ENCODE results near the gene HMCN2. TPM values are rescaled to one million over a fixed set of nuclear protein-coding genes. Genes with fewer than 3 reads are reported as not detected.
"Not testable (repeated sequence)": the region's sequence is repeated elsewhere in the genome, so short reads cannot be mapped to it uniquely, and the experiment has no call there.

The HMCN2 gene
- polyA plus RNA-seq, 1 experiment, result under 0.01 TPM

- Histone ChIP-seq H3K9me3 (ENCODE audit: control insufficient read depth, insufficient read depth, low read length) (peaks cover 16% of the 10 kb centered on the region), H3K27me3 (ENCODE audit: control insufficient read depth, insufficient read depth, low read length) (peaks cover 19% of the 10 kb centered on the region), H3K27ac (ENCODE audit: low read depth, low read length) (no peak overlapping the region), H3K4me3 (ENCODE audit: low read depth, low read length) (no peak overlapping the region)
- DNase-seq (ENCODE audit: low read depth, low spot score), result no peak
- POLR2A ChIA-PET, result no interaction called here
- TF ChIP-seq, protein P1, sequence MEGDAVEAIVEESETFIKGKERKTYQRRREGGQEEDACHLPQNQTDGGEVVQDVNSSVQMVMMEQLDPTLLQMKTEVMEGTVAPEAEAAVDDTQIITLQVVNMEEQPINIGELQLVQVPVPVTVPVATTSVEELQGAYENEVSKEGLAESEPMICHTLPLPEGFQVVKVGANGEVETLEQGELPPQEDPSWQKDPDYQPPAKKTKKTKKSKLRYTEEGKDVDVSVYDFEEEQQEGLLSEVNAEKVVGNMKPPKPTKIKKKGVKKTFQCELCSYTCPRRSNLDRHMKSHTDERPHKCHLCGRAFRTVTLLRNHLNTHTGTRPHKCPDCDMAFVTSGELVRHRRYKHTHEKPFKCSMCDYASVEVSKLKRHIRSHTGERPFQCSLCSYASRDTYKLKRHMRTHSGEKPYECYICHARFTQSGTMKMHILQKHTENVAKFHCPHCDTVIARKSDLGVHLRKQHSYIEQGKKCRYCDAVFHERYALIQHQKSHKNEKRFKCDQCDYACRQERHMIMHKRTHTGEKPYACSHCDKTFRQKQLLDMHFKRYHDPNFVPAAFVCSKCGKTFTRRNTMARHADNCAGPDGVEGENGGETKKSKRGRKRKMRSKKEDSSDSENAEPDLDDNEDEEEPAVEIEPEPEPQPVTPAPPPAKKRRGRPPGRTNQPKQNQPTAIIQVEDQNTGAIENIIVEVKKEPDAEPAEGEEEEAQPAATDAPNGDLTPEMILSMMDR (IDR thresholded peaks at IDR 0.05; ENCODE audit: low read depth, low read length), result no peak
- CTCF ChIA-PET, result no interaction called here
Measured at GRCh38 chr9:130431536-130432303, 166.2 kb downstream of the HMCN2 start.

DNA sequence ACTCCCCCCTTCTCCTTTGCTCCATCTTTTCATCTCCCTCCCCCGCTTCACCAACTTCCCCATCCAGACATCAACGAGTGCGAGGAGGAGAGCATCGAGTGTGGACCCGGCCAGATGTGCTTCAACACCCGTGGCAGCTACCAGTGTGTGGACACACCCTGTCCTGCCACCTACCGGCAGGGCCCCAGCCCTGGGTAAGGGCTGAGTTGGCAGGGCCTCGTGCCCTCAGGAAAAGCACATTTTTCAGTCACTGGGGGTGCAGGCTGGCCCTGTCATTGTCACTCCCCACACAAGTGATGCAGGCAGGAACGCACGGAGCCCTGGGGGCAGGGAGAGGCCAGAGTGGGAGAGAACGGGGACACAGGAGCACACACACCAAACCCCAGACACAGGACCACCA lies 166.8 kb downstream of the HMCN2 start:
- ChIA-PET CTCF (no interaction called here), POLR2A (no interaction called here)
- TF ChIP-seq, protein P1 (IDR thresholded peaks at IDR 0.05; ENCODE audit: low read depth, low read length), result no peak
- H3K9me3 ChIP-seq (ENCODE audit: control insufficient read depth, insufficient read depth, low read length), result peaks cover 16% of the 10 kb centered on the region
- no peak overlapping the region for H3K27ac ChIP-seq (ENCODE audit: low read depth, low read length)
- H3K27me3 ChIP-seq (ENCODE audit: control insufficient read depth, insufficient read depth, low read length), result peaks cover 19% of the 10 kb centered on the region
- no peak overlapping the region for H3K4me3 ChIP-seq (ENCODE audit: low read depth, low read length)
- no peak for DNase-seq (ENCODE audit: low read depth, low spot score)

- no peak for DNase-seq (ENCODE audit: low read depth, low spot score)
- TF ChIP-seq, protein P1 (IDR thresholded peaks at IDR 0.05; ENCODE audit: low read depth, low read length), result no peak
- CTCF ChIA-PET, result interaction anchor here (1.2 kb wide), 1 partner anchor 10 kb away, joined by 4 read pairs; no protein-coding TSS in a partner anchor
- peaks cover 19% of the 10 kb centered on the region for H3K27me3 ChIP-seq (ENCODE audit: control insufficient read depth, insufficient read depth, low read length)
- no peak overlapping the region for H3K27ac ChIP-seq (ENCODE audit: low read depth, low read length)
- POLR2A ChIA-PET, result no interaction called here
- peaks cover 16% of the 10 kb centered on the region for H3K9me3 ChIP-seq (ENCODE audit: control insufficient read depth, insufficient read depth, low read length)
- H3K4me3 ChIP-seq (ENCODE audit: low read depth, low read length), result 0 out of 2 replicates have a peak overlapping the region, but pooled peaks have one; percentile 18
Measured at GRCh38 chr9:130432796-130433167, 167.2 kb downstream of the HMCN2 start.

DNA sequence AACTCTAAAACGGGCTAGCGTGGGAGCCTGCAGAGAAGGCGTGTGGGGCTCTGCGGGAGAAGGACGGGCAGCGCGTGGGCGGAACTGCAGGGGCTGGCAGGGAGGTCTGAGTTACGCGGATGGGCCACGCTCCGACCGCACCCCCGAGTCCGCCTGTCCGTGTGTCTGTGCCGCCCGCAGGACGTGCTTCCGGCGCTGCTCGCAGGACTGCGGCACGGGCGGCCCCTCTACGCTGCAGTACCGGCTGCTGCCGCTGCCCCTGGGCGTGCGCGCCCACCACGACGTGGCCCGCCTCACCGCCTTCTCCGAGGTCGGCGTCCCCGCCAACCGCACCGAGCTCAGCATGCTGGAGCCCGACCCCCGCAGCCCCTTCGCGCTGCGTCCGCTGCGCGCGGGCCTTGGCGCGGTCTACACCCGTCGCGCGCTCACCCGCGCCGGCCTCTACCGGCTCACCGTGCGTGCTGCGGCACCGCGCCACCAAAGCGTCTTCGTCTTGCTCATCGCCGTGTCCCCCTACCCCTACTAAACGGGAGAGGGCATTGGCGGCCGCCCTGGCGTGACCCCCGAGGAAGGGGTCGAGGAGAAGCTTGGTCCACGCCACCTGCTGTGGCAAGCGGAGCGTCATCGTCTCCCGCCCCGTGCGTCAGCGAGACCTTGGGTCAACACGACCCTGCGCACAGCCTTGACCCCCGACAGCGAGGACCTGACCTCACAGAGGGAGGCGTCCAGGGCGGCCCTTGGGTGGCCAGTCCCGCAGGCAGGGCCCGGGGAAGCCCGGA lies 167.8 kb downstream of the HMCN2 start:
- Histone ChIP-seq H3K9me3 (ENCODE audit: control insufficient read depth, insufficient read depth, low read length) (peaks cover 16% of the 10 kb centered on the region), H3K27ac (ENCODE audit: low read depth, low read length) (no peak overlapping the region), H3K4me3 (ENCODE audit: low read depth, low read length) (peak overlapping the region; percentile 43), H3K27me3 (ENCODE audit: control insufficient read depth, insufficient read depth, low read length) (peaks cover 17% of the 10 kb centered on the region)
- ChIA-PET CTCF (interaction anchor here (0.5 to 1.2 kb wide), 2 partner anchors 10 to 143 kb away, joined by 3 to 4 read pairs; no protein-coding TSS in a partner anchor), POLR2A (no interaction called here)
- DNase-seq (ENCODE audit: low read depth, low spot score), result no peak
- TF ChIP-seq, protein P1 (IDR thresholded peaks at IDR 0.05; ENCODE audit: low read depth, low read length), result peak; percentile 48

DNA sequence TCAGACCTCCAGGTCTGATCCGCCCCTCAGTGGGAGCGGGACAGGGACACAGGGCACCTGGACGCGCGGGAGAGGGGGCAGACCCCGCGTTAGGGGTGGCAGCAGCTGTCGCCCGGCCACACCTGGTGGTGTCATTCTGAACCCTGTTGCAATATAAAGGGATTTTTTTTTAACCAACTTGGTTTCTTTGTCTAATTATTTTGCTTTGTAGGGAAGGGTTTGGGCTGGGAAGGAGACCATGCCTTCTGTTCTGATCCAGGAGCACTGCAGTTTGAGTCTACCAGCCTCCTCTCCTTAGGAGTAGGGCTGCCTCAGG lies 168.3 kb downstream of the HMCN2 start:
- Histone ChIP-seq H3K4me3 (ENCODE audit: low read depth, low read length) (no peak overlapping the region), H3K27me3 (ENCODE audit: control insufficient read depth, insufficient read depth, low read length) (peaks cover 17% of the 10 kb centered on the region), H3K27ac (ENCODE audit: low read depth, low read length) (no peak overlapping the region), H3K9me3 (ENCODE audit: control insufficient read depth, insufficient read depth, low read length) (peaks cover 16% of the 10 kb centered on the region)
- no peak for DNase-seq (ENCODE audit: low read depth, low spot score)
- POLR2A ChIA-PET, result no interaction called here
- CTCF ChIA-PET, result interaction anchor here (0.5 to 1.2 kb wide), 2 partner anchors 11 to 143 kb away, joined by 3 to 4 read pairs; no protein-coding TSS in a partner anchor
- TF ChIP-seq, protein P1 (IDR thresholded peaks at IDR 0.05; ENCODE audit: low read depth, low read length), result no peak

GRCh38 chr9:130434656-130435055 lies 169.1 kb downstream of the HMCN2 start:
- H3K4me3 ChIP-seq (ENCODE audit: low read depth, low read length); DNase-seq (ENCODE audit: low read depth, low spot score); CTCF ChIA-PET; H3K27ac ChIP-seq (ENCODE audit: low read depth, low read length); POLR2A ChIA-PET: not testable (repeated sequence)
- H3K27me3 ChIP-seq (ENCODE audit: control insufficient read depth, insufficient read depth, low read length), result peaks cover 17% of the 10 kb centered on the region
- peaks cover 16% of the 10 kb centered on the region for H3K9me3 ChIP-seq (ENCODE audit: control insufficient read depth, insufficient read depth, low read length)

All from AG04450 (cell line).